ENCODE results near the gene ASB2.
A peak's percentile ranks its signal among the peaks of the same experiment; 100 is the strongest.

ASB2 gene

DNA sequence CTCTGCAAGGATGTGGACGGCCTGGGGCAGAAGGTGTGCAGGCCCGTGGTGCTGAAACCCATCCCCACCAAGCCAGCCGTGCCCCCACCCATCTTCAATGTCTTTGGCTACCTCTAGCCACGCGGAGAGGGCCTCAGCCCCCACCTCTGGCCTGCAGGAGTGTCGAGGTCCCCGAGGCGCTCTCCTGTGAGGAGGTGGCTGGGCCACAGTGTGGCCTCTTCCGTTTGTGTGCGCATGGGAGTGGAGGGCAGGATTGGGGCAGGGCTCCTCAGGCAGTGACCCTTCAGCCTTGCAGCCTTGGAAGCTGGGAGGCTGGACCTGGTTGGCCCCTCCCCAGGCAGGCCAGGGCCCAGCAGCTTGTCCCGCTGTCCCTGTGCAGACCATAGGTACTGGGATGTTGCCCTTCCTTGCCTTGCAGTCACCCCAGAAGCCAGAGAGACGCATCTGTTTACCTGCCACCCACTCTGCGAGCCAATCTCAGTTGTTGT is 47.3 kb downstream of the ASB2 start:
- no peak for DNase-seq (ENCODE audit: low spot score)

GRCh38 chr14:93928184-93929047 is 48.0 kb downstream of the ASB2 start:
- no peak for DNase-seq (ENCODE audit: low spot score)

GRCh38 chr14:93927800-93928145 is 48.6 kb downstream of the ASB2 start:
- DNase-seq (ENCODE audit: low spot score): no peak

DNA sequence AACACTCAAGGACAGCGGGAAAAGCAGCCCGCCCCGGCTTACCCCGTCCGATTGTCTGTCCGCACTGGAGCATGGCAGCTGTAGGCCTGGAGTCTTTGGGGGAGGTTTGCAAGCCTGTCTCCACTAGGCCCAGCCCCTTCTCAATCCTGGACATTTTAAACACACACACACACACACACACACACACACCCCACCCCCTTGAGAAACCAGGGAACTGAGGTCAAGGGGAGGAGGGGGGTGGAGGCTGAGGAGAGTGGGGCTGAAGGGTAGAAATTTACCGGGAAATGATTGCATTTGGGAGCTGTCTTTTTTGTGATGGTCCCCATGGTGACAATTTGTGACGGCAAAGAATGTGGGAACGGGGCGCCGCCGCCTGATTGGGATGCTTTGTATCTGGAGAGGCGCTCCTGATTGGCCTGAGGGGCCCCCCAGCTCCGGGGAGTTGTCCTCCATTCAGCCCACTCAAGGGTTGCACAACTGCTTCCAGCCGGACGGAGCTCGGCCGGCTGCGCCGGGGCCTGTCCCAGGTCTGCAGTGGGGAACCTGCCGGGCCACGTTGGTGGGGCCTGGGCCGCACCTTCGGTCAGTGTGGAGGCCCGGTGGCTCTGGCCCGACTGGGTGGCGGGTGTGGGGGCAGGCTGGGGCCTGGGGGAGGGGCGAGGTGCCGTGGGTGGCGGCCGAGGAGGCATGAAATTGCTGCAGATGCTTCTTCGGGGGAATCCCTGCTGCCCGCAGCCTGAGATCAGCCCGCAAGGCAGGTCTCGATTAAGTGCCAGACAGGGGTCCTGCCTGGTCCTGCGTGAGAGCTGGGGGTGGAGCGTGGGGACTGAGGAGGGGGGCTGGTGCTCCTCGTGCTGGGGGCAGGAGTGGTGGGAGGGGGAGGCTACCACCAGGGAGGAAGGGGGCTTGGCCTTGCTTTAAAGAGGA is 49.2 kb downstream of the ASB2 start, which contains the start of gene FAM181A:
TSS of gene FAM181A (plus strand) at position 472 of the 927 bp plus-strand sequence. CDS start 942 bp downstream, outside the sequence.
- DNase-seq (ENCODE audit: low spot score): no peak

- no peak for DNase-seq (ENCODE audit: low spot score)
Observed at GRCh38 chr14:93926245-93926872, 50.0 kb downstream of the ASB2 start.

- DNase-seq (ENCODE audit: low spot score): no peak
Observed at GRCh38 chr14:93925374-93925895, 50.9 kb downstream of the ASB2 start.

GRCh38 chr14:93924592-93925355 is 51.6 kb downstream of the ASB2 start:
- DNase-seq (ENCODE audit: low spot score): no peak

- DNase-seq (ENCODE audit: low spot score): no peak
Observed at GRCh38 chr14:93923626-93924025, 52.7 kb downstream of the ASB2 start.

GRCh38 chr14:93921001-93921806 is 55.2 kb downstream of the ASB2 start:
- no peak for DNase-seq (ENCODE audit: low spot score)

DNA sequence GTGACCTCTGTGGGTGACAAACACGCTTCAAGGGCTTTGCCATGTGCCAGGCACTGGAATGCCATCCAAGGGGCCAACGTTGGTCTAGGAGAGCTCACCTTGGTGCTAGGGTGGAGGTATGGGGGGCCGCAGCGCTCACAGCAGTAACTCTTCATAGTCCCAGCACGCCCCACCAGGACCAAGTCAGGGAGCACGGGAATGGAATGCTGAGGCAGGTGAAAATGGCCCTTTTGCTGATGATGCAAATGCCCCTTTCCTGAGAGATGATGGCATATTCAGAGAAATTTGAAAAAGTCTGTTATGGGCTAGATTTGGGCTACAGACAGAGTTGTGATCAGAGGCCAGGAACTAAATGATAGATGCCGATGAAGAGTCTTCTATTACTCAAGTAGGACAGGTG is 59.2 kb downstream of the ASB2 start:
- no peak for DNase-seq (ENCODE audit: low spot score)

DNA sequence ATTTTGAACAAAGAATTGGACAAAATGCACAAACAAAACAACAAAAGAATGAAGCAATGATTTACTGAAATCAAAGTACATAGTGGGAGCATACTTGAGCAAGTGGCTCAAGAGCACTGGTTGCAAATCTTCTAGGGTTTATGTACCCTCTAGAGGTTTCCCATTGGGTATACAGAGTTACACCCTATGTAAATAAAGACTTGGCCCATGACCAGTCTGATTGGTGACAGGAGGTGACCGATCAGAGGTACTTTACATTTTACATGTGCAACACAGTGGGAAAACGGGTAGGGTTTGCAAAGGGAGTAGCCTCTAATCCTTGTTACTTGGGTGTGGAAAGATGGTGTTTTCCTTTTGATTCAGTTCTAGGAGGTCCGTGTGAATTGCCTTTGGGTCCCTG is 59.9 kb downstream of the ASB2 start:
- DNase-seq (ENCODE audit: low spot score): no peak

- DNase-seq (ENCODE audit: low spot score): no peak
Observed at GRCh38 chr14:93915800-93916199, 60.6 kb downstream of the ASB2 start.

GRCh38 chr14:93915070-93915705 is 61.2 kb downstream of the ASB2 start:
- DNase-seq (ENCODE audit: low spot score): no peak

GRCh38 chr14:93914278-93914677 is 62.1 kb downstream of the ASB2 start:
- DNase-seq (ENCODE audit: low spot score): peak; percentile 55

- no peak for DNase-seq (ENCODE audit: low spot score)
Observed at GRCh38 chr14:93912782-93913181, 63.6 kb downstream of the ASB2 start.

- DNase-seq (ENCODE audit: low spot score): no peak
Observed at GRCh38 chr14:93911975-93912615, 64.3 kb downstream of the ASB2 start.

DNA sequence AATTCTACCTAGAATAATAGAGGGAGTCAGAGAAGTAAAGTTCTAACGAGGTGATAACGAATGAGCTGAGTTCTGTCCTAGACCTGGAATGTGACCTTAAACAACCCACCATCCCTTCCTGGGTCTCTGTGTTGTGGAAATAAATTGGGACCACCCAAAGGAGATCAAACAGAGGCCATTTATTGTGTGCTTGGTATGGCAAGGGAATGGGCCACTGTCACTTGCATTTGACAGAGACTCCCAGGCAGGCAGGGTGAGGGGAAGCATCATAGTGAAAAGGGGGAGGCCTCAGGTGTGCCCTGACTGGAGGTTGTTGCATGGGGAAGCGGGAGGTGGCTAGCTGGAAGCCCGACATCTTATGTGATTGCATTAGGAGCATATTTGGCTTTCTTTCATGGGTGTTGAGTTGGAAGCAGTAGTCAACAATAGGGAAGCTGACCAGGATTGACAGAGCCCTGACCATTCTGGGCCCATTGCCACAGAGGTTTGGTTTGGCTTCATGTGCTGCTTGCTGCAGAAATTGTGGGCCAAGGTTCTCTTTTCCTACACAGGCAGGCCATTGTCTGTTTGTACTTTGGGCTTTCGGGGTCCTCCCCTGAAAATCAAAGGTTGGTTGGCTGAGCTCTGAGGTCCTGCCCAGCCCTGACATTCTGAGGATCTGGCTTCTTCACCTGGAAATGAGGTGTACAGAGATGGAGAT is 66.8 kb downstream of the ASB2 start:
- no peak for DNase-seq (ENCODE audit: low spot score)
